ENCODE data around the gene PBX2.

DNA sequence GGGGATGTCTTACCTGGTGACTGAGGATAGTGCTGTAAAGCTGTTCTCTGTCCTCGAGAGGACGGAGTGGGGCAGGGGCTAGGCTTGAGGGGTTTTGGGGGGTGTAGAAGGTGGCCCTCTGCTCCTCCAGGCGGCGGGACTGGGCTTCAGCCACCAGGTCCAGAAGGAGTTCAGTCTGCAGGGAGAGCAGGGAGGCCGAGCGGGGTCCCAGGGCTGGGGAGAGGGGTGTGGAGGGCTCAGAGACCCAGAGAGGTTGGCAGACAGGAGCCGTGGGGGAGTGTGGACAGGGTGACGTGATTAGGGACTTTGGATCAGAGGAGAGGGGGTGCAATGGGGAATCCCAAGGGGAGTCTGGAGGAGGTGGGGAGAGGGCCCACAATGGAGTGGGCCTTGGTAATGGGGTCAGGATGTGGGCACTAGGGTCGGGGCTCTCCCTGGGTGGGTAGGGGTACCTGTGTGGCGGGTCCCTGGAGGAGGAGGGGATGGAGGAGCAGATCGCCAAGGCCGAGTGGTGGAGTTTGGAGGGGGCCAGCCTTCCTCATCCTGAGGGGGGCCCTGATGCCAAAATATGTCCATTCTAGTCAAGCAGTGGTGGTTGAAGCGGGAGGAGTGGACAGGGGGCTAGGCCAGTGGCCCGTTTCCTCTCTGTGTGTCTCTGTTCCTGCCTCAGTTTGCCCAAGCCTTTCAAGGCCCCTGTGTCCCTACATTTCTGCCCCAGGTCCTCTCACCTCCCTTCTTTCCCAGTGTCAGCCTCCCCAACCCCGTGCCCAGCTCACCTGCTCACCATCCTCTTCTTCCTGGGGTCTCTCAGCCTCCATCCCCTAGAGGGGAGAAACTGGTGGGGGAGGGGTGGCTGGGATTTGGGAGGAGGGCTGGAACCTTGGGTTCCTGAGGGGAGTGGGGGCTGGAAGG, 1.9 kb upstream of the PBX2 start:
- TF ChIP-seq POLR2A (IDR thresholded peaks at IDR 0.05; ENCODE audit: low read length) = no peak
- TF ChIP-seq GATA1 (IDR thresholded peaks at IDR 0.05; ENCODE audit: low read depth, low read length) = no peak

All from erythroblast (primary cell).